ENCODE results near the gene ZNF429.

- TF ChIP-seq GATA2 (IDR thresholded peaks at IDR 0.05; ENCODE audit: low read depth, low read length) (no peak), GATA3 (IDR thresholded peaks at IDR 0.05; ENCODE audit: low read depth, low read length) (no peak)
Observed at GRCh38 chr19:21588065-21588601, 82.7 kb downstream of the ZNF429 start.
